ENCODE data around the gene PTPRD.

- no peak for TF ChIP-seq REST (IDR thresholded peaks at IDR 0.05; ENCODE audit: insufficient read depth in 1 of 2, low read depth in 2 of 2, low read length in 1 of 2)
- TF ChIP-seq CTCF (IDR thresholded peaks at IDR 0.05) = no peak
- TF ChIP-seq POLR2AphosphoS5 (IDR thresholded peaks at IDR 0.05; ENCODE audit: low read depth, low read length) = no peak
- no peak for TF ChIP-seq SIN3A (IDR thresholded peaks at IDR 0.05; ENCODE audit: borderline replicate concordance, insufficient read depth, low read depth, low read length)
Measured at GRCh38 chr9:9764821-9765220, 848.0 kb downstream of the PTPRD start.
